ENCODE results near the gene RUNX2. TPM values are rescaled to one million over a fixed set of nuclear protein-coding genes. Genes with fewer than 3 reads are reported as not detected.

The RUNX2 gene
- polyA plus RNA-seq, 1 of the 3 experiments (the other 2 are of a cell fraction): 4.4 TPM

DNA sequence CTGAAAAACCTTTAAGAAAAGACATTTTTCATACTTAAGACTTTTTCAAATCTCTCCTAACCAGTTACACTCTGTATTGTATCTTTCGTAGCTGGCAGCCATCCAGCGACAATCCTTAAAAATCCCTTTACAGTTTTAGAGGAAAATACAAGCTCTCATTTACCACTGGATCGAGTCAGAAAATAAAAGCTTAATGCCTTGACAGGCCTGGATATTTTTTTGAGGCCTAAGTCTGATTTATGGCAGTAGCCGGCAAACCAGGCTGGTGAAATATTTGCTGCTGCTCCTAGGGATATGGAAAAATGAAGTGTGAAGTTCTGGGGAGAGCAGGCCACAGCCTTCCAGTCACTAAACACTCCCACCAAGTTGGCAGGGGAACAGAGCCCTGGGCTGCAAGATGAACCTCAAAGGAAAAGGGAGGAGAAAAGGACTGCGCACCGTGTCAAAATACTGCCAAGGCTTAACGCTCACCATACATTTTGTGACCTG lies 262.6 kb downstream of the RUNX2 start:
- Histone ChIP-seq H3K36me3 (replicated peaks in 1 of 2; ENCODE audit: control insufficient read depth in 1 of 2, insufficient read depth in 2 of 2, low read length in 1 of 2) (no peaks in the 10 kb centered on the region), H3K9me2 (no peaks in the 10 kb centered on the region), H3F3A (replicated peaks; ENCODE audit: insufficient read depth) (peaks cover 16% of the 10 kb centered on the region), H3K4me1 (ENCODE audit: control insufficient read depth in 1 of 2, insufficient read depth in 2 of 2, low read depth in 1 of 2, low read length in 1 of 2) (peaks cover 0 to 41% of the 10 kb centered on the region in 2 experiments; a peak in 2 of 4 replicates), H3K4me2 (peak overlapping the region; percentile 37), H3K4me3 (ENCODE audit: low read depth in 2 of 2, low read length in 1 of 2) (no peak overlapping the region), H3K27me3 (ENCODE audit: insufficient read depth) (no peaks in the 10 kb centered on the region), H3K27ac (ENCODE audit: low read depth in 2 of 2, low read length in 1 of 2) (peak overlapping the region; percentile 60 to 83; a peak in 3 of 4 replicates), H2AFZ (ENCODE audit: low read depth) (peak overlapping the region; percentile 49), H3K79me2 (ENCODE audit: insufficient read depth) (no peaks in the 10 kb centered on the region), H3K9ac (peak overlapping the region; percentile 47; the same call in 1 of the 2 replicates), H4K20me1 (ENCODE audit: insufficient read depth) (no peaks in the 10 kb centered on the region), H3K9me3 (no peaks in the 10 kb centered on the region)
- DNase-seq: no peak
- ChIA-PET POLR2A (no interaction called here), CTCF (no interaction called here)
- TF ChIP-seq RFX5 (IDR thresholded peaks at IDR 0.05; ENCODE audit: low read length) (no peak), JUND (IDR thresholded peaks at IDR 0.05) (no peak), GABPA (IDR thresholded peaks at IDR 0.05; ENCODE audit: low read depth) (no peak), EP300 (IDR thresholded peaks at IDR 0.05; ENCODE audit: borderline replicate concordance in 1 of 2, low read depth in 1 of 2, low read length in 1 of 2) (no peak), MEF2A (IDR thresholded peaks at IDR 0.05; ENCODE audit: borderline replicate concordance, low read depth) (no peak), RCOR1 (IDR thresholded peaks at IDR 0.05; ENCODE audit: low read length) (no peak), NFIC (IDR thresholded peaks at IDR 0.05; ENCODE audit: borderline replicate concordance) (peak; percentile 34; the same call in 1 of the 2 replicates), MXI1 (IDR thresholded peaks at IDR 0.05; ENCODE audit: low read depth, low read length) (no peak), RXRA (IDR thresholded peaks at IDR 0.05; ENCODE audit: borderline replicate concordance, low read depth) (0 out of 2 replicates have a peak, but pooled peaks have one; percentile 5), TCF12 (IDR thresholded peaks at IDR 0.05) (peak; percentile 16; the same call in 1 of the 2 replicates)
- TF ChIP-seq, protein P1, sequence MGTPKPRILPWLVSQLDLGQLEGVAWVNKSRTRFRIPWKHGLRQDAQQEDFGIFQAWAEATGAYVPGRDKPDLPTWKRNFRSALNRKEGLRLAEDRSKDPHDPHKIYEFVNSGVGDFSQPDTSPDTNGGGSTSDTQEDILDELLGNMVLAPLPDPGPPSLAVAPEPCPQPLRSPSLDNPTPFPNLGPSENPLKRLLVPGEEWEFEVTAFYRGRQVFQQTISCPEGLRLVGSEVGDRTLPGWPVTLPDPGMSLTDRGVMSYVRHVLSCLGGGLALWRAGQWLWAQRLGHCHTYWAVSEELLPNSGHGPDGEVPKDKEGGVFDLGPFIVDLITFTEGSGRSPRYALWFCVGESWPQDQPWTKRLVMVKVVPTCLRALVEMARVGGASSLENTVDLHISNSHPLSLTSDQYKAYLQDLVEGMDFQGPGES (IDR thresholded peaks at IDR 0.05; ENCODE audit: low read depth, low read length): no peak
- TF ChIP-seq, protein P2, sequence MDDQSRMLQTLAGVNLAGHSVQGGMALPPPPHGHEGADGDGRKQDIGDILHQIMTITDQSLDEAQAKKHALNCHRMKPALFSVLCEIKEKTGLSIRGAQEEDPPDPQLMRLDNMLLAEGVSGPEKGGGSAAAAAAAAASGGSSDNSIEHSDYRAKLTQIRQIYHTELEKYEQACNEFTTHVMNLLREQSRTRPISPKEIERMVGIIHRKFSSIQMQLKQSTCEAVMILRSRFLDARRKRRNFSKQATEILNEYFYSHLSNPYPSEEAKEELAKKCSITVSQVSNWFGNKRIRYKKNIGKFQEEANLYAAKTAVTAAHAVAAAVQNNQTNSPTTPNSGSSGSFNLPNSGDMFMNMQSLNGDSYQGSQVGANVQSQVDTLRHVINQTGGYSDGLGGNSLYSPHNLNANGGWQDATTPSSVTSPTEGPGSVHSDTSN (IDR thresholded peaks at IDR 0.05): peak; percentile 55
- TF ChIP-seq, protein P3, sequence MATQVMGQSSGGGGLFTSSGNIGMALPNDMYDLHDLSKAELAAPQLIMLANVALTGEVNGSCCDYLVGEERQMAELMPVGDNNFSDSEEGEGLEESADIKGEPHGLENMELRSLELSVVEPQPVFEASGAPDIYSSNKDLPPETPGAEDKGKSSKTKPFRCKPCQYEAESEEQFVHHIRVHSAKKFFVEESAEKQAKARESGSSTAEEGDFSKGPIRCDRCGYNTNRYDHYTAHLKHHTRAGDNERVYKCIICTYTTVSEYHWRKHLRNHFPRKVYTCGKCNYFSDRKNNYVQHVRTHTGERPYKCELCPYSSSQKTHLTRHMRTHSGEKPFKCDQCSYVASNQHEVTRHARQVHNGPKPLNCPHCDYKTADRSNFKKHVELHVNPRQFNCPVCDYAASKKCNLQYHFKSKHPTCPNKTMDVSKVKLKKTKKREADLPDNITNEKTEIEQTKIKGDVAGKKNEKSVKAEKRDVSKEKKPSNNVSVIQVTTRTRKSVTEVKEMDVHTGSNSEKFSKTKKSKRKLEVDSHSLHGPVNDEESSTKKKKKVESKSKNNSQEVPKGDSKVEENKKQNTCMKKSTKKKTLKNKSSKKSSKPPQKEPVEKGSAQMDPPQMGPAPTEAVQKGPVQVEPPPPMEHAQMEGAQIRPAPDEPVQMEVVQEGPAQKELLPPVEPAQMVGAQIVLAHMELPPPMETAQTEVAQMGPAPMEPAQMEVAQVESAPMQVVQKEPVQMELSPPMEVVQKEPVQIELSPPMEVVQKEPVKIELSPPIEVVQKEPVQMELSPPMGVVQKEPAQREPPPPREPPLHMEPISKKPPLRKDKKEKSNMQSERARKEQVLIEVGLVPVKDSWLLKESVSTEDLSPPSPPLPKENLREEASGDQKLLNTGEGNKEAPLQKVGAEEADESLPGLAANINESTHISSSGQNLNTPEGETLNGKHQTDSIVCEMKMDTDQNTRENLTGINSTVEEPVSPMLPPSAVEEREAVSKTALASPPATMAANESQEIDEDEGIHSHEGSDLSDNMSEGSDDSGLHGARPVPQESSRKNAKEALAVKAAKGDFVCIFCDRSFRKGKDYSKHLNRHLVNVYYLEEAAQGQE (IDR thresholded peaks at IDR 0.05; ENCODE audit: low read depth, low read length): no peak
- TF ChIP-seq, protein P4, sequence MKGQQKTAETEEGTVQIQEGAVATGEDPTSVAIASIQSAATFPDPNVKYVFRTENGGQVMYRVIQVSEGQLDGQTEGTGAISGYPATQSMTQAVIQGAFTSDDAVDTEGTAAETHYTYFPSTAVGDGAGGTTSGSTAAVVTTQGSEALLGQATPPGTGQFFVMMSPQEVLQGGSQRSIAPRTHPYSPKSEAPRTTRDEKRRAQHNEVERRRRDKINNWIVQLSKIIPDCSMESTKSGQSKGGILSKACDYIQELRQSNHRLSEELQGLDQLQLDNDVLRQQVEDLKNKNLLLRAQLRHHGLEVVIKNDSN (IDR thresholded peaks at IDR 0.05; ENCODE audit: borderline replicate concordance, low read depth): no peak
- WGBS (ENCODE audit: low lambda C conversion rate): 44% methylated on average over 7 of the region's 7 CpGs
